Activated CD8-positive, alpha-beta memory T cell treated with anti-CD3 and anti-CD28 coated beads, Interleukin-2, amount 50 U/mL, for 48 hours (primary cell): Measurements from ENCODE around the gene TFE3.

Source experiments
- DNase-seq: peaks from one replicate; pipeline ENCODE4 v3.0.0-alpha.2; 2020

Gene TFE3, protein sequence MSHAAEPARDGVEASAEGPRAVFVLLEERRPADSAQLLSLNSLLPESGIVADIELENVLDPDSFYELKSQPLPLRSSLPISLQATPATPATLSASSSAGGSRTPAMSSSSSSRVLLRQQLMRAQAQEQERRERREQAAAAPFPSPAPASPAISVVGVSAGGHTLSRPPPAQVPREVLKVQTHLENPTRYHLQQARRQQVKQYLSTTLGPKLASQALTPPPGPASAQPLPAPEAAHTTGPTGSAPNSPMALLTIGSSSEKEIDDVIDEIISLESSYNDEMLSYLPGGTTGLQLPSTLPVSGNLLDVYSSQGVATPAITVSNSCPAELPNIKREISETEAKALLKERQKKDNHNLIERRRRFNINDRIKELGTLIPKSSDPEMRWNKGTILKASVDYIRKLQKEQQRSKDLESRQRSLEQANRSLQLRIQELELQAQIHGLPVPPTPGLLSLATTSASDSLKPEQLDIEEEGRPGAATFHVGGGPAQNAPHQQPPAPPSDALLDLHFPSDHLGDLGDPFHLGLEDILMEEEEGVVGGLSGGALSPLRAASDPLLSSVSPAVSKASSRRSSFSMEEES

DNA sequence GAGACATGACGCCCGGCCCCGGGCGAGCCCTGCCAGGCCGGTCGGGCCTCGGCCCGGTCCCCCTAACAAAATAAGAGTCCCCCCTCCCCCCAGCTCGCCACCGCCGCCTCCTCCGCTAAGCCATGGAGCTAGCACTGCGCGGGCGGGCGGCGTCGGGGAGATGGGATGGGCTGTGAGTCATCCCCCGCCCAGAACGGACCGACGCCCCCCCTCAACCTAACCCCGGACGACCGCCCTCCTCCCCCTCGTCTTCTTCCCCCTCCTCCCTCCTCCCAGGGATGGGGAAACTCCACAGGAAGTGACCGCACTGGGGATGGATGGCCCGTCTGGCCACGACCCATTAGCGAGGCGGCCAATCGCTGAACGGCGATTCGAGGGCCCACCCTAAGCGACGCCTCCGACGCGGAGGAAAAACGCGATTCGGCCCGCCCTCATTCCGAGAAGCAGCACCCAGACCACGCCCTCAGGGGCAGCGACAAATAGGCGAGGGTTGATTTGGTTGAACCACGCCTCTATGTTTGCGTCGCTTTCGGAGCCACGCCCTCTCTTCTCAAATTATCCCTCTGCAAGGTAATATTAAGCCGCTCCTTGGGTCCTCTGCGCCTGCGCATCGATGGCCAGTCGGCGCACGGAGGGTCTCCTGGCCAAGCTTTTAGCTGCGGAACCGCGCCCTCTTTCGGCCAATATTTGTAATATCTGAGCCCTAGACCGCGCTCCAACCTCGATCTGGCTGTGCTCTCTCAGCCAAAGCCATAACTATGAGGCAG, at the start of gene TFE3:
TFE3 (minus strand) TSS at position 138 of the 767 bp plus-strand sequence; CDS start at position 7, 131 bp downstream.
- DNase-seq = peak; percentile 92

DNA sequence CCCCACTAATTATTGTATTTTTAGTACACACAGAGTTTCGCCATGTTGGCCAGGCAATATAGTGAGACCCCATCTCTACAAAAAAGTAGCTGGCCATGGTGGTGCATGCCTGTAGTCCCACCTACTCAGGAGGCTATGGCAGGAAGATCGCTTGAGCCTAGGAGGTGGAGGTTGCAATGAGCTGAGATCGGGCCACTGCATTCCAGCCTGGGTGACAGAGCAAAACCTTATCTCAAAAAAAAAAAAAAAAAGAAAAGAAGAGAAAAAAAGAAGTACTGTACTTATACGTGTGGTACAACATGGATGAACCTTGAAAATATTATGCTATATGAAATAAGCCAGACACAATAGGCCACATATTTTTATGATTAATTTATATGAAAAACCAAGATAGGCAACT, 46.4 kb upstream of the TFE3 start:
- no peak for DNase-seq

DNA sequence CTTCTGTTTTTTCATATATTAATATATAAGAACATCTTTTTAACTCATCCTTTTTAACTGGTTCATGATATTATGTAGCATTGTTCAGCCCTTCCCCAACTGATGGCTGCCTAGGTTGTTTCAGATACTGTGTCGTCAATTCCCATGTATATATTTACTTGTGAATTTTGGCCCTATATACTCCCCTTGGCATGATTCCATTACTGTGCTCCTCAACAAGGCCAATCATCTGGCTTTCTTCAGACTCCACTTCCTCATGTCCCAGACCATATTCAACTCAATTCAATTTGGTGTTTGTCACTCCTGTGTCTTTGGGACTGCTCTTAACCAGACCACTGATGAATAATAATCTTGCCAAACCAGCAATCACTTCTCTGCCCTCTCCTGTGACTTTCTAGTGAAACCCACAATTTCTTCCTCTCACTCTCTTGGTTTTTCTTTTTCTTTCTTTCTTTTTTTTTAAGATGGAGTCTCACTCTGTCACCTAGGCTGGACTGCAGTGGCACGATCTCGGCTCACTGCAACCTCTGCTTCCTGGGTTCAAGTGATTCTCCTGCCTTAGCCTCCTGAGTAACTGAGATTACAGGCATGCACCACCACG, 39.2 kb upstream of the TFE3 start:
- DNase-seq = no peak

DNA sequence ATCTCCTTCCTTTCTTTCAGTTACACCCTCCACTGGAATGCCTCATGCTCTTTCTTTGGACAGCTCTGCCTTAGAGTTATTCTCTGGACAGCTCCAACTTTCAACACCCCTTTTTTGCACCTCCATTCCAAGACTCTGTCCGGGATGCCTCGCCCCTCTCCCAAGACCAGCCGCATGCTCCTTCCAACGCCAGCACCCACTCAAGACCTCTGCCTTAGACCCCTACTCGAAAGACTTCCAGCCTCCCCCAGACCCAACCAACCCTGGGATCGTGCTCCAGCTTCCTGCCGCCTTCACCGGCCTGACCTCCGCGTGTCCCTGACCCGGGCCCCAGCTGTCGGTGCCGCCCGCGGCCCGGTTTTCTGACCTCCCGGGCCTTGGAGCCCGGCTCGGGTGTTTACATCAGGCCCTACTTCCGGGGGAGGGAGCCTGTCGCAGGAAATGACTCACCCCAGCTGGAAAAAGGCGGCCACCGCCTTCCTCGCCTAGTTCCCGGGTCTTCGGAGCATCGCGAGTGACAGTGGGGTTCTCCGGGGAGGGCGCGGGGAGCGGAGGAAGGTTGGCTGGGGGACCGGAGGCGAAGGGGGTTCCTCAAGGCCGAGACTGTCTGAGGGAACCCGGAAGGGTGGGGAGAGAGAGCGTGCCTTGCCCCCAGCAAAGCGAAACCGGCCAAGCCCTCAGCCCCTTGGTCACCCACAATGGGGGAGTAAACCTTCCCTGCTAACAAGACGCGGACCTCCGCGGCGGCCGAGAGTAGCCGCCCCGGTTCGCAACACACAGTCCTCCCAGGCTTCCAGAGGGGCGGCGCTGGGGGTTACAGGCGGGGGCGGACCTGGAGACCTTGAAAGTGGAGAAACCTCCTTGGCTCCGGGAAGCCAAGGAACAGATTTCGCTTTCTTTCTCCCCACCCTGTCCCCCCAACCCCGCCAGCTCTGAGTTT, 36.6 kb upstream of the TFE3 start, which contains the start of gene WDR45:
WDR45 (minus strand) TSS at position 399 of the 940 bp plus-strand sequence. CDS start 1,792 bp downstream, outside the sequence.
- peak; percentile 76 for DNase-seq

DNA sequence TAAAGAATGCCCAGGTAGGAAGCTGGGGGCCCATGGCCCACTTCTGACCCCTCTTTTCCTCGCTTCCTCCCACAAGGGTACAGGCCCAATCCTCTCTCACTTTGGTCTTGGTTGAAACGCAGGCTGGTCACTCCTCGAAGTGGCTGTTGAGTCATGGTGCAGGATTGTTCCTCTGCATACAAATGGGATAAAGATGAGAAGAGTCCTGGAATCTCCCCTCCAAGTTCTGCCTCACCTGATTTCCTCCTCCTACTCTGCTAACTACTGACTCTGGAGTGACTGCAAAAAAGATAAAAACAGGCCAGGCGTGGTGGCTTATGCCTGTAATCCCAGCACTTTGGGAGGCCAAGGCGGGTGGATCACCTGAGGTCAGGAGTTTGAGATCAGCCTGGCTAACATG, 34.8 kb upstream of the TFE3 start:
- DNase-seq = no peak

DNA sequence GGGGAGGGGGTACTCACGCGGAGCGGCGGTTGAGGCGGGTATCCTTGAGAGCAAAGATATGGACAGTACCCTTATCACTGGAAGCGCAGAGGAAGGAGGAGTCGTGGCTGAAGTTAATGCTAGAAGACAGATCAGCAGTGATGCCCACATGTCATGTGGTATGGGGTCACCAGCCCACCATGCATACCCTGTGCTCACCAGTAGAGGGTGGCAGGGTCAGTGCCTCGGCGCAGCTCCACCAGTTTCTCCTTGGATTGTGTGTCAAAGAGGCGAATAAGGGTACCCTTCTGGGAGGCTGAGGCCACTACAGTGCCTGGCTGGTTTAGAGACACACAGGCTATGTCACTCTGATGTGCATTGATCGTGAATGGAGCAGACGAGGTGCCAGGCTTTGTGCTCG, 32.2 kb upstream of the TFE3 start:
- no peak for DNase-seq

DNA sequence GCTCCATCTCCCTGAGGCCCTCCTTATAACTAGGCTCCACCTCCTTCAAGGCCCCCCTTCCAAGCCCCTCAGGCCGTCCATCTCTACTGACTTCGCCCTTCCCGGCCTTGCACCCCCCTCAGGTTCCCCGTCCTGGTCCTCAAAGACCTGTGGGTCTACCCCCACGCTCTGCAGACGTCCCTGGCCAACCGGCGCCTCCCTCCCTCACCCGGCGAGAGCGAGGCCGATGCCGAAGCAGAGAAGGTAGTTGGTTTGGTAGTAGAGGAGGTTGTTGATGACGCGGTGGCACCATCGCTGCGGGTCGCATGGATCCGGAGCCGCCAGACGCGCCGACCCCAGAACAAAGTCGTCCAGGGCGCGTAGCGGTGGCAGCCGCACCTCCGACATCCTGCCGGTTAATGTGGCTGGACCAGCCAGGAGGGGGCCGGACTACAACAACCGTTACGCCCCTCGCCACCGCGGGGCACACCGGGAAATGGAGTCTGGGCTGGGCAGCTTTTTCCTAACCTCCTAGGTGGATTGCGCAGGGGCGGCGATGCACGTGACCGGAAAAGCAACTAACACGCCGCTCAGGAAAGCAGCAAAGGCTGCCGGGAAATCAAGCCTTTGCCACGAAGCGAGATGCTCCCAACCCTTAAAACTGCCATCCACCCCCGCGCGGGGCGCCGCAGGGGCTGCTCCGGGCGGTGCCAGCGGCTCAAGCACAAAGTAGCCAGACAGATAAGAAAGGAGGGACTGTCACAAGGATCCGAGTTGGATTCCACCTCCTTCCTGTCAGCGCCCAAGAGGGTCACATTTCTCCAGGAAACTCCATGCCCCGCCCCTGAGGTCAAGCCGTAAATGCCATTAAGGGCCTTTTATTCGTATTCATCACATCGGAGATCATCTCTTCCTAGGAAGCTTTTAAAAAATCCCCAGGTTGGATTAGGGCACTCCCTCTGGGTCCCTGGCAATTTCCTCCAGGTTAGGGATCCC, 30.7 kb upstream of the TFE3 start, which contains the start of gene PRAF2:
PRAF2 (minus strand) TSS at position 402 of the 975 bp plus-strand sequence; CDS start at position 387, 15 bp downstream.
- peak; percentile 90 for DNase-seq

DNA sequence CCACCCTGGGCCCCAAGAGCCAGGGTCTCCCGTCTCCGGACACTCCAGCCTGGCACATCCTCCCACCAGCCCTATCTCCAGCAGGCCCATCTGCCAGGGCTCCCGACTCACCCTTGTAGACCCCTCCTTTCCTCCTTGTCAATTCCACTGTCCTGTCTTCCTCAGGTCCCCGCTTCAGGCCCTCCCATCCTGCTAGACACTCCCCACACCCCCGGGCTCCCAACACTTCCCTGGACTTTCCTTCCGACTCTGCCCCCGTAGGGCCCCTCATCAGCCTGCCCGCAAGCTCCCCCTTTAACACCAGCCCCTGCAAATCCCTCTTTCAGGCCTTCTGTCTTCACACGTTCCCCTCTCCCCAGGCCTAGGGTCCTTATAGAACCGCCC, 29.5 kb upstream of the TFE3 start:
- DNase-seq = no peak

DNA sequence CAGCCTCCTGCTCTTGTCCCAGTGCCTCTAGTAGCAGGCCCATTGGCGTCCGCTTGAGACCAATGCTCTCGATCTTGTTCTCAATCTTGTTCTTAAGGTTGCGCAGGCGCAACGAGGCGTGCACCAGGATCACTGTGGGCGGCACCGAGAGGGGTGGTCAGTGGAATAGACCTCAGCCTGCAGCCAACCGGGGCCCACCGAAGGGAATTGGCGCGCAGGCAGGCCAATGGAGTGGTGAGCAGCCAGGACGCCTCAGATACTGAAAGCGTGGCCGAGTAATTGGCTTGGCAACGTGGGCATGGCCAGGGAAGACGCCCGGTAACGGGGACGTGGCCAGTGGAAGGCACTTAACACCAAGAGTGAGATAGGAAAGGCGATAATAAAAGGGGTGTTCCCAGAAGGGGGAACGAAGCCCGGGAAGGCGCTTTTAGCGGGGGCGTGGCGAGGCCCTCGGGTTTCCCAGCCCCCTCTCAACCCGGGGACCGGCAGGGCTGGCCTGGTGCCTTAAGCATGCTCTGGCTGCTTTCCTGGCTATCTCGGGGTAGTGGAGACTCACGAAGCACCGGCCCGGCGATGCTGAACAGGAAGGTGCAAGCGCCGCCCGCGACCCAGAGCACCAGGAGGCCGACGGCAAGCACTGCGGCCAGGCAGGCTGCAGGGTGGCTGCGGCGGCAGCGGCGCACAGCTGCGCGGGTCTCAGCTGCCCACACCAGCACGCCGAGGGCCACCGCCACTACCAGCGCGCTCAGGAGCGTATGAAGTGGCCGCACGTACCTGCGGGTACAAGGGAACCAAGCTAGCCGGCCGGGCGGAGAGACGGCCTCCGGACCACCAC, 28.9 kb upstream of the TFE3 start:
- DNase-seq = no peak

DNA sequence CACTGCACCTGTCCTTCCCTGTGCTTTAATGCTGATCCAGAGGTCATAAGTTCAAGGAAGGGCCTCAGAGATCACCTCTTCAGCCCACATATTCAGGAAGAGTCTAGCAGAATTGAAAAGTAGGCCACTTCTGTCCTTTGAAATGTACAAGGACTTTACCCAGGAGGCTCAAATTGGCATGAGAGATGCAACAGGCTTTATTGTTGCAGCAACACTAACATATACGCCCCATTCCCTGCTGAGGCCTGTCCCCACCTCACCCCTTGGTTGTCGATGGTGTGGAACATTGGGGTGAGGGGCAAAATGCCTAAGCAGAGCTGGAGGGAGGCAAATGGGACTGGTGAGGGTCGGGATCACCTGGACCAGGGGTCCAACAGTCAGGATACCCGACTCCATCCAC, 27.8 kb upstream of the TFE3 start:
- DNase-seq = no peak

DNA sequence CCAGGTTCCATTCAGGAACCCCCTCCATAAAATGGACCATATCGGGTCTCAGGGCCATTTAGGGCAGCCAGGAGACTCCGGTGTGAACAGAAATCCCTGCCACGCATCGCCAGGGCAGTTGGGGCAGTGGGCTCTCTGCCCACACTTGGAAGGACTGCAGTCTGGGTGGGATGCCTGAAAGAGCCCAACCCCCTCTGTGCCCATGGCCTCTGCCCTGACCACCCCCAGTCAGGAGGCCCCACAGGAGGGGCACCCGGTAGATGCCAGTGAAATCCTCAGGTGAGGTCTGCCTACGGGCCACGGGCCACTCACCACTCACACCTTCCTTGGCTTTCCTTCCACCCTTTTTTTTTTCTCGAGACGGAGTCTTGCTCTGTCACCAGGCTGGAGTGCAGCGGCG, 25.9 kb upstream of the TFE3 start:
- no peak for DNase-seq

DNA sequence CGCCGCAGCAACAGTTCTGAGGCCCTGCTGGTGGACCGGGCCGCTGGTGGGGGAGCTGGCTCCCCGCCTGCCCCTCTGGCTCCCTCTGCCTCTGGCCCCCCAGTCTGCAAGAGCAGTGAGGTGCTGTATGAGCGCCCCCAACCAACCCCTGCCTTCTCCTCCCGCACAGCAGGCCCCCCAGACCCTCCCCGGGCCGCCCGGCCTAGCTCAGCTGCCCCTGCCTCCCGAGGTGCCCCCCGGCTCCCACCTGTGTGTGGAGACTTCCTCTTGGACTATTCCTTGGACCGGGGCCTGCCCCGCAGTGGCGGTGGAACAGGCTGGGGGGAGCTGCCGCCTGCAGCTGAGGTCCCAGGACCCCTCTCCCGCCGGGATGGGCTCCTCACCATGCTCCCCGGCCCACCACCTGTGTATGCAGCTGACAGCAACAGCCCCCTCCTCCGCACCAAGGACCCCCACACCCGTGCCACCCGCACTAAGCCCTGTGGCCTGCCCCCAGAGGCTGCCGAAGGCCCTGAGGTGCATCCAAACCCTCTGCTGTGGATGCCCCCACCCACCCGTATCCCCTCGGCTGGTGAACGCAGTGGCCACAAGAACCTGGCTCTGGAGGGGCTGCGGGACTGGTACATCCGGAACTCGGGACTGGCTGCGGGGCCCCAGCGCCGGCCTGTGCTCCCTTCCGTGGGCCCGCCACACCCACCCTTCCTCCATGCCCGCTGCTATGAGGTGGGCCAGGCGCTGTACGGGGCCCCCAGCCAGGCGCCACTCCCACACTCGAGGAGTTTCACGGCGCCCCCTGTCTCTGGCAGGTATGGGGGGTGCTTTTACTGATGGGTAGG, 24.3 kb upstream of the TFE3 start:
- no peak for DNase-seq

DNA sequence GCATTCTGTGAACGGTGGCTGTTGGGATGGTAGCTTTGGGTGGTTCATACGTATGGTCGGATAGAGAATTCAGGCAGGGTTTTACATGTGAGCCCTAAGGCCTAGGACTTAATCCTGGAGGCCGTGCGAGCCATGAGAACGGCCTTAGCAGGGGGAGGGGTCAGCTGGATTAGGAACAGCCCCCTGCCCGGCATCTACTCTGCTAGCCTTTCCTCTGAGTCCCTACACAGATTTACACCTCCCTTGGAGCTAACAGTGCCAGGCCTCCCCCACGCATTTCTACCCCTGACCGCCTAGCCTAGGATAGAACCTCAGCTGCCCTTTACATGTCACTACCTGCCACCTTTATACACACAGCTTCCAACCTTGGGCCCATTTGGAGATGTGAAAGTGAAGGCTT, 23.5 kb upstream of the TFE3 start:
- DNase-seq = no peak

DNA sequence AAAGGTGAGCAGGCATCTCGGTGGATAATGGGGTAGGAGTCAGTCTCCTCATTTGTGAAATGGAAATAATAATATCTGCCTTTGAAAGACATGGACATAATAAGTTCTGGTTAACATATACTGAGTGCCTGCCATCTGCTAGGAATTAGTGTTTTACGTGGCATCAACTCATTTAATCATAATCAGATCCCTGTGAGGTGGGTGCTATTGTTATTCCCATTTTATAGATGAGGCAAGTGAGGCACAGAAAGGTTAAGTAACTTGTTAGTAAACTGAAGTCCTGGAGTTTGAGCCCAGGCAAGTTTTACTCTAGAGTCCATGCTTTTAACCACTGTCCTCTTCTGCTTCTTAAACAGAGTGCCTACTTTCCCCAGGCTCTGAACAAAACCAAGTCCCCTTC, 23.1 kb upstream of the TFE3 start:
- DNase-seq = no peak

DNA sequence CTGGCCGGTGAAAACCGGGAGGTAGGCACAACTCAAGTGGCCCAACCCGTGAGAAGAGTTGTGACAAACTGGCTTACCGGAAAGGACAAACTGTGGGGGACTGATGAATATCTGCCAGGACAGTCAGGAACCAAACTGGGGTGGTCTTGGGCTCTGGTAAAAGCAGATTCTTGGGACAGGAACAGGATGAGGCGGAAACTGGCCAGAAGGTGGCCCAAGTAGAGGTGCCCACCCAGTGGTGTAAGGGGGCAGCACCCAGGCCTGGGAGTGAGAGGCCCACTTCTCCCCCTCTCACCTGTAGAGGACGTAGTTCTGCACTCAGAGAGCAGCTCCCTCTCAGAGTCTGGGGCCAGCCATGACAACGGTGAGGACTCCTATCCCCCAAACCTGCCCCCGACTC, 21.6 kb upstream of the TFE3 start:
- DNase-seq = no peak

DNA sequence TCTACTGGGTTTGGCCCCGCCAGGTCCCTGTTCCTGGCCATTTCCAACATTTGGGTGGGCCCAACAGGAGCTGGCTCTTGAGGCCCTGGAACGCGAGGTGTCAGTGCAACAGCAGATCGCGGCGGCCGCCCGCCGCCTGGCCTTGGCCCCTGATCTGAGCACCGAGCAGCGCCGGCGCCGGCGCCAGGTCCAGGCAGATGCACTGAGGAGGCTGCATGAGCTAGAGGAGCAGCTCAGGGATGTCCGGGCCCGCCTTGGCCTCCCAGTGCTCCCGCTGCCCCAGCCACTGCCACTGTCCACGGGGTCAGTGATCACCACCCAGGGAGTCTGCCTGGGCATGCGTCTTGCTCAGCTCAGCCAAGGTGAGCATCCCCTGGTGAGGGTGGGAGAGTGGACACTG, 21.1 kb upstream of the TFE3 start:
- DNase-seq = no peak

DNA sequence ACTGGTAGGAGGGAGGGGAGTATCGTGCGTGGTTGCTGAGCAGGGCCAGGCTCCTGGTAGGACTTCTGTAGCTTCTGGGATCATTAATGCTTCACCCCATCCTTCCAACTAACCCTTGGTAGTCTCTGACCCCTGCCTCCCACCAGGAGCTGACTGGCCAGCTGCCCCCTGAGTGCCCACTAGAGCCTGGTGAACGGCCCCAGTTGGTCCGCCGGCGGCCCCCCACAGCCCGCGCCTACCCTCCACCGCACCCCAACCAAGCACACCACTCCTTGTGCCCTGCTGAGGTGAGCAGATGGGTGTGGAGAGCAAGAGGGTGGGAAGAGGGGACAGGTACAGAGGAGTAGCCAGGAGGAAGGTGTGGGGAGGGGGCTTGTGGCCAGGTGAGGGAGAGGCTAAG, 20.6 kb upstream of the TFE3 start:
- DNase-seq = no peak

DNA sequence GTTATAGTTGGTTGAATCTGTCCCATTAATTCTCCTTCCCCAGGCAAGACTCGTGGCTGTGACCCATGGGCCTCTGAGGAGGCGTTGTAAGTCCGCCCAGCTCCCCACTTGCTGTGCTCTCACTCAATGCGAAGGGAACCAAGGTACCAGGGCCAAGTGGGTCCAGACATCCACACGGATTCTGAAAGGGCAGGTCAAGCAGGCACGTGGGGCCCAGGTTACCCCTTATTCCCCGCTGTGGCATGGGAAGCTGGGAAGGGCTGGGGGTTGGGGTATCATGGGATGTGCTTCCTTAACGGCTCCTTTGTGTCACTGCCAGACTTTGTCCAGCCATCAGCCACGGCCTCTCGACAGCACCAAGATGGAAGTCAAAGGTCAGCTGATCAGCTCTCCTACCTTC, 18.8 kb upstream of the TFE3 start:
- no peak for DNase-seq

DNA sequence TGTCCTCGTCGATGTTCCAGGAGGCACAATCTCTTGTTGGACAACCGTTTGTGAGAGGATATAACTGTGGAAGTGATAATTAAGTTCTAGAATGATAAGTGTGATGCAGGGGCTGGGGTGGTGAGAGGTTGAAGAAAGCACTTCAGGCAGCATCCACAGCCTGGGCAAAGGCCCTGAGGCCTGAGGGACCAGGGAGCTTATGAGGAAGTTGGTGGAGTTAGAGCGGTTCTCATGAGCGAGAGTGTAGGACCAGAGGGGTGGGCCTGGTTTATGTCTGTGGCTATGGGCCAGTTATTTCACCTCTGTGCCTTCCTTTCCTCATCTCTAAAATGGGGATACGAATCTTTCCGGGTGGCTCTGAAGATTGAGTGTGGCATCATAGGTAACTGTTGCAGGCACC, 18.3 kb upstream of the TFE3 start:
- no peak for DNase-seq
